Measurements from ENCODE around the gene ADSS1. TPM values are rescaled to one million over a fixed set of nuclear protein-coding genes. Genes with fewer than 3 reads are reported as not detected.

The ADSS1 gene
- polyA plus RNA-seq, 1 donor (not counting 4 experiments of a cell fraction or from before 2014, with no cell fraction given), result 1.7 TPM

DNA sequence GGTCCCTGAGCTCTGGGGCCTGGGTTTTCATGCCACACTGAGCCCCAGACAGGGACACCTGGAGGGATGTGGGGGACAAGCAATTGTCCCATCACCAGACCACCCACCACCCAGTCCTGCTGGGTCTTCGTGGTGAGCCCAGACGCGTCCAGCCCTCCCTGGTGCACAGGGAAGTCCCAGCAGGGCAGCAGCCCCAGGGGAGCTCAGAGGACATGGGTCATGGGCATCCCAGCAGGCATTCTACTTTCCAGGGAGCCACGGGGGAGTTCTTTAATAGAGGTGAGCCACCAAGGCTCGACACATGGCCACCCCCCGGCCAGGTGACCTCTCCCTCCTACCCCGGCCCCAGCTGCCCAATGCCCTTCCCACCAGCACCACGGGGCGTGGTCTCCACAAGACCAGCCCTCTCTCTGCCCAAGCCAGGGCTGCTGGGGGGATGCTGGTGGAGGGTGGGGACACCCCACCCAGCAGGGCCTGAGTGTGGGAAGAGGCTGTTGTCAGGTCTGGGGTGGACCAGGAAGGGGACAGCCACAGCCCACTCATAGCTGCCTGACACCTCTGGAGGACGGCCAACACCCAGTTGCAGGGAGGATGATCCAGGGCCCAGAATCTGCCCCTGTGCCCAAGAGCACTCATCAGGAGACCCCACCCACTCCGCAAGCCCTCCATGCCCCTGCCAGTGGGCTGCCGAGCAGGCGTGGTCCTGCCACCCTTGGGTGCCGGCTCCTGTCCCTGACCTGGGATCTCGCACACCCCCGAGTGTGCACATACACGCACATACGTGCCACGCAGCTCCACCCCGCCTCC lies 57.4 kb downstream of the ADSS1 start:
- TF ChIP-seq, protein P1, sequence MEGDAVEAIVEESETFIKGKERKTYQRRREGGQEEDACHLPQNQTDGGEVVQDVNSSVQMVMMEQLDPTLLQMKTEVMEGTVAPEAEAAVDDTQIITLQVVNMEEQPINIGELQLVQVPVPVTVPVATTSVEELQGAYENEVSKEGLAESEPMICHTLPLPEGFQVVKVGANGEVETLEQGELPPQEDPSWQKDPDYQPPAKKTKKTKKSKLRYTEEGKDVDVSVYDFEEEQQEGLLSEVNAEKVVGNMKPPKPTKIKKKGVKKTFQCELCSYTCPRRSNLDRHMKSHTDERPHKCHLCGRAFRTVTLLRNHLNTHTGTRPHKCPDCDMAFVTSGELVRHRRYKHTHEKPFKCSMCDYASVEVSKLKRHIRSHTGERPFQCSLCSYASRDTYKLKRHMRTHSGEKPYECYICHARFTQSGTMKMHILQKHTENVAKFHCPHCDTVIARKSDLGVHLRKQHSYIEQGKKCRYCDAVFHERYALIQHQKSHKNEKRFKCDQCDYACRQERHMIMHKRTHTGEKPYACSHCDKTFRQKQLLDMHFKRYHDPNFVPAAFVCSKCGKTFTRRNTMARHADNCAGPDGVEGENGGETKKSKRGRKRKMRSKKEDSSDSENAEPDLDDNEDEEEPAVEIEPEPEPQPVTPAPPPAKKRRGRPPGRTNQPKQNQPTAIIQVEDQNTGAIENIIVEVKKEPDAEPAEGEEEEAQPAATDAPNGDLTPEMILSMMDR (optimal IDR thresholded peaks at IDR 0.05 in 1 of 3, IDR thresholded peaks at IDR 0.05 in 1 of 3, conservative IDR thresholded peaks at IDR 0.05 in 1 of 3; ENCODE audit: extremely low read depth in 1 of 3, insufficient read depth in 2 of 3, low read length in 3 of 3), result no peak
- TF ChIP-seq EZH2 (IDR thresholded peaks at IDR 0.05; ENCODE audit: low read length), result no peak
- Histone ChIP-seq H3K79me2 (ENCODE audit: control insufficient read depth, insufficient read depth, low read length) (peaks cover 18% of the 10 kb centered on the region), H3K9ac (ENCODE audit: control insufficient read depth, extremely low read depth, insufficient read depth, low read length) (no peak overlapping the region), H3K36me3 (ENCODE audit: control insufficient read depth in 2 of 2, extremely low read depth in 1 of 2, insufficient read depth in 2 of 2, low read length in 2 of 2) (peaks cover 11 to 15% of the 10 kb centered on the region in 2 experiments), H3K4me3 (ENCODE audit: control insufficient read depth in 2 of 3, extremely low read depth in 1 of 3, insufficient read depth in 2 of 3, low read depth in 1 of 3, low read length in 3 of 3) (no peak overlapping the region), H2AFZ (ENCODE audit: control insufficient read depth, low read length) (no peak overlapping the region), H3K27ac (ENCODE audit: control insufficient read depth, insufficient read depth, low read length) (no peak overlapping the region), H3K4me2 (ENCODE audit: control insufficient read depth, extremely low read depth, insufficient read depth, low read depth, low read length) (no peak overlapping the region), H3K9me3 (ENCODE audit: control insufficient read depth, low read depth, low read length) (no peaks in the 10 kb centered on the region), H3K9me1 (ENCODE audit: control insufficient read depth, extremely low read depth, insufficient read depth, low read length) (no peaks in the 10 kb centered on the region), H3K4me1 (ENCODE audit: control insufficient read depth, extremely low read depth, insufficient read depth, low read length) (no peaks in the 10 kb centered on the region), H3K27me3 (ENCODE audit: control insufficient read depth, extremely low read depth, insufficient read depth, low read length) (no peaks in the 10 kb centered on the region), H4K20me1 (ENCODE audit: control insufficient read depth, extremely low read depth, insufficient read depth, low read length) (peaks cover 7% of the 10 kb centered on the region)
- DNase-seq (ENCODE audit: low read depth, low spot score) (no peak), FAIRE-seq (no peak)
- dilution Hi-C loops (cut with MboI; ENCODE audit: extremely low pct_ligation_motif_present, low sequenced_read_pairs), result no loop called here

DNA sequence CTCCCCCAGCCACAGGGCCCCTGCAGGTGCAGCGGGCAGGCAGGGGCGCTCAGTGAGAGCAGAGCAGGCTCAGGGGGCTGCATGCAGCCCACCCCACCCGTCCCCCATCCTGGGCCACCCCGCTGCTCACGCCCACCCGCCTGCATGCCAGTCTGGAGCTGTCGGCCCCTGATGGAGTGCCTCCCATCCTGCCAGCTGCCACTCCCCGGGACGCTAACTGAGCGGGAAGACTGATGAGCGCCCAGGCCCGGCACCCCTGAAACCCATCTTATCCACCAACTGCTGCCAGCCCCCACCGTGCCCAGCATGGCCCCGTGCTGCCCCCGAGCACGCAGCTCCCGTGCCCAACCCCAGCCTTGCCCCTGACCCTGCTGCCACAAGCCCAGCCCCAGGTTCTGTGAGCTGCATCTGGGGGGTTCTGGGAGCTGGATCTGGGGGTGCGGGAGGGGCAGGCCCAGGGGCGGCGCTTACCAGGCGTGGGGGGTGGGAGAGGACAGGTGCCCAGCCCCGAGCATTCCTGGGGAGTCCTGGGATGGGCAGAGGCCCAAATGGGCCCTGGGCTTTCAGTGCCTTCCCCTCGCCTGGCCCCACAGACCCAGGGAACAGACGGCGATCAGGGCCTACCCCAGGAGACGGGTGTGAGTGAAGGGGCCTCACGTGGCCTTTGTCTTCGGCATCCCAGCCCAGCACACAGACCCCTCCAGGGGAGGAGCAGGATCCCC lies 58.2 kb downstream of the ADSS1 start:
- peaks cover 10 to 11% of the 10 kb centered on the region in 2 experiments for H3K36me3 ChIP-seq (ENCODE audit: control insufficient read depth in 2 of 2, extremely low read depth in 1 of 2, insufficient read depth in 2 of 2, low read length in 2 of 2)
- no peaks in the 10 kb centered on the region for H3K4me1 ChIP-seq (ENCODE audit: control insufficient read depth, extremely low read depth, insufficient read depth, low read length)
- H3K27me3 ChIP-seq (ENCODE audit: control insufficient read depth, extremely low read depth, insufficient read depth, low read length), result no peaks in the 10 kb centered on the region
- peaks cover 25% of the 10 kb centered on the region for H3K79me2 ChIP-seq (ENCODE audit: control insufficient read depth, insufficient read depth, low read length)
- H3K4me3 ChIP-seq (ENCODE audit: control insufficient read depth in 2 of 3, extremely low read depth in 1 of 3, insufficient read depth in 2 of 3, low read depth in 1 of 3, low read length in 3 of 3), result no peak overlapping the region
- dilution Hi-C loops (cut with MboI; ENCODE audit: extremely low pct_ligation_motif_present, low sequenced_read_pairs), result no loop called here
- no peak overlapping the region for H3K4me2 ChIP-seq (ENCODE audit: control insufficient read depth, extremely low read depth, insufficient read depth, low read depth, low read length)
- H3K27ac ChIP-seq (ENCODE audit: control insufficient read depth, insufficient read depth, low read length), result no peak overlapping the region
- no peaks in the 10 kb centered on the region for H3K9me3 ChIP-seq (ENCODE audit: control insufficient read depth, low read depth, low read length)
- H4K20me1 ChIP-seq (ENCODE audit: control insufficient read depth, extremely low read depth, insufficient read depth, low read length), result peaks cover 7% of the 10 kb centered on the region
- no peaks in the 10 kb centered on the region for H3K9me1 ChIP-seq (ENCODE audit: control insufficient read depth, extremely low read depth, insufficient read depth, low read length)
- no peak overlapping the region for H3K9ac ChIP-seq (ENCODE audit: control insufficient read depth, extremely low read depth, insufficient read depth, low read length)
- H2AFZ ChIP-seq (ENCODE audit: control insufficient read depth, low read length), result no peak overlapping the region
- DNase-seq (ENCODE audit: low read depth, low spot score), result no peak
- no peak for TF ChIP-seq EZH2 (IDR thresholded peaks at IDR 0.05; ENCODE audit: low read length)
- TF ChIP-seq, protein P1 (optimal IDR thresholded peaks at IDR 0.05 in 1 of 3, IDR thresholded peaks at IDR 0.05 in 1 of 3, conservative IDR thresholded peaks at IDR 0.05 in 1 of 3; ENCODE audit: extremely low read depth in 1 of 3, insufficient read depth in 2 of 3, low read length in 3 of 3), result no peak
- FAIRE-seq, result no peak

Measured in keratinocyte (primary cell).